ENCODE results near the gene ATP9B.

- TF ChIP-seq, protein P1, sequence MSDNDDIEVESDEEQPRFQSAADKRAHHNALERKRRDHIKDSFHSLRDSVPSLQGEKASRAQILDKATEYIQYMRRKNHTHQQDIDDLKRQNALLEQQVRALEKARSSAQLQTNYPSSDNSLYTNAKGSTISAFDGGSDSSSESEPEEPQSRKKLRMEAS (IDR thresholded peaks at IDR 0.05; ENCODE audit: low read depth), result no peak
- TF ChIP-seq CTCF (IDR thresholded peaks at IDR 0.05), result no peak
- no peak for TF ChIP-seq TEAD4 (IDR thresholded peaks at IDR 0.05; ENCODE audit: borderline replicate concordance, insufficient read depth)
- TF ChIP-seq, protein P2, sequence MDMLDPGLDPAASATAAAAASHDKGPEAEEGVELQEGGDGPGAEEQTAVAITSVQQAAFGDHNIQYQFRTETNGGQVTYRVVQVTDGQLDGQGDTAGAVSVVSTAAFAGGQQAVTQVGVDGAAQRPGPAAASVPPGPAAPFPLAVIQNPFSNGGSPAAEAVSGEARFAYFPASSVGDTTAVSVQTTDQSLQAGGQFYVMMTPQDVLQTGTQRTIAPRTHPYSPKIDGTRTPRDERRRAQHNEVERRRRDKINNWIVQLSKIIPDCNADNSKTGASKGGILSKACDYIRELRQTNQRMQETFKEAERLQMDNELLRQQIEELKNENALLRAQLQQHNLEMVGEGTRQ (IDR thresholded peaks at IDR 0.05; ENCODE audit: borderline replicate concordance, low read depth, low read length), result no peak
- TF ChIP-seq RAD21 (IDR thresholded peaks at IDR 0.05; ENCODE audit: low read length), result no peak
- TF ChIP-seq NRF1 (IDR thresholded peaks at IDR 0.05; ENCODE audit: low read depth, low read length), result no peak
- TF ChIP-seq SMC3 (IDR thresholded peaks at IDR 0.05; ENCODE audit: low read depth, low read length), result no peak
- TF ChIP-seq YY1 (IDR thresholded peaks at IDR 0.05; ENCODE audit: low read depth), result no peak
- TF ChIP-seq NFIC (IDR thresholded peaks at IDR 0.05; ENCODE audit: borderline replicate concordance), result no peak
- no peak for TF ChIP-seq GABPA (IDR thresholded peaks at IDR 0.05; ENCODE audit: low read depth)
- no peak for TF ChIP-seq EZH2phosphoT487 (IDR thresholded peaks at IDR 0.05; ENCODE audit: borderline replicate concordance, low read depth)
- no peak for TF ChIP-seq CHD2 (IDR thresholded peaks at IDR 0.05; ENCODE audit: low read length, partially characterized antibody)
- TF ChIP-seq POLR2AphosphoS5 (IDR thresholded peaks at IDR 0.05; ENCODE audit: low read depth, low read length), result no peak
- TF ChIP-seq, protein P3, sequence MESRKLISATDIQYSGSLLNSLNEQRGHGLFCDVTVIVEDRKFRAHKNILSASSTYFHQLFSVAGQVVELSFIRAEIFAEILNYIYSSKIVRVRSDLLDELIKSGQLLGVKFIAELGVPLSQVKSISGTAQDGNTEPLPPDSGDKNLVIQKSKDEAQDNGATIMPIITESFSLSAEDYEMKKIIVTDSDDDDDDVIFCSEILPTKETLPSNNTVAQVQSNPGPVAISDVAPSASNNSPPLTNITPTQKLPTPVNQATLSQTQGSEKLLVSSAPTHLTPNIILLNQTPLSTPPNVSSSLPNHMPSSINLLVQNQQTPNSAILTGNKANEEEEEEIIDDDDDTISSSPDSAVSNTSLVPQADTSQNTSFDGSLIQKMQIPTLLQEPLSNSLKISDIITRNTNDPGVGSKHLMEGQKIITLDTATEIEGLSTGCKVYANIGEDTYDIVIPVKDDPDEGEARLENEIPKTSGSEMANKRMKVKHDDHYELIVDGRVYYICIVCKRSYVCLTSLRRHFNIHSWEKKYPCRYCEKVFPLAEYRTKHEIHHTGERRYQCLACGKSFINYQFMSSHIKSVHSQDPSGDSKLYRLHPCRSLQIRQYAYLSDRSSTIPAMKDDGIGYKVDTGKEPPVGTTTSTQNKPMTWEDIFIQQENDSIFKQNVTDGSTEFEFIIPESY (IDR thresholded peaks at IDR 0.05; ENCODE audit: borderline replicate concordance, low read depth), result no peak
These were observed 141.1 kb downstream of the ATP9B start for GRCh38 chr18:79210002-79210910.
